Mucosa of descending colon (tissue), 3 donors: ENCODE results near the gene THPO. TPM values are rescaled to one million over a fixed set of nuclear protein-coding genes. Genes with fewer than 3 reads are reported as not detected.

Experiments used
- ATAC-seq: fragments of 200-7000 bp; cut with Tn5 transposase; one replicate; pipeline ENCODE4 v1.9.1; 2020; ENCODE audit warnings: mild to moderate bottlenecking, moderate library complexity
- DNase-seq, 3 donors: peaks; one replicate each; pipeline ENCODE4 v3.0.0-alpha.2; 2020
- H3K36me3 ChIP-seq: fragments of 200-600 bp; one replicate; pipeline ENCODE4 v1.8.0; 2021; ENCODE audit warnings: low read depth, mild to moderate bottlenecking
- H3K4me1 ChIP-seq: fragments of 200-600 bp; one replicate; pipeline ENCODE4 v1.8.0; 2021; ENCODE audit warnings: low read depth, mild to moderate bottlenecking
- H3K4me3 ChIP-seq: fragments of 200-600 bp; one replicate; pipeline ENCODE4 v1.8.0; 2021; ENCODE audit warnings: mild to moderate bottlenecking
- H3K9me3 ChIP-seq: fragments of 200-600 bp; one replicate; pipeline ENCODE4 v1.8.0; 2021; ENCODE audit warnings: mild to moderate bottlenecking
- CTCF ChIP-seq: fragments of 200-600 bp; IDR thresholded peaks from one replicate; pipeline ENCODE4 v1.8.0; 2022; ENCODE audit warnings: antibody characterized with exemption, mild to moderate bottlenecking
- intact Hi-C, 2 donors: fragments of 100-400 bp; cut with DNase I in 1 of 2; cut with micrococcal nuclease in 1 of 2; formaldehyde crosslinking; loops; one replicate each; pipeline versions ENCODE4 v1.11.0 to v1.11.1; 2022; cut with DNase I, micrococcal nuclease
- total RNA-seq, 3 donors: library from RNA; stranded (reverse); fragmentation: NEBNext Ultra II Directional in 2 of 3; extraction: Animal tissue kit (Norgen Biotek cat#: 25700) in 2 of 3; gene quantifications; one replicate each; pipeline versions ENCODE4 v1.2.1 to v1.2.4, GENCODE V29; 2021 to 2023
- donor health status: DM: no; HTN: no; CAD: no; lungs with moderate emphysema.
- donor health status: DM: no; HTN: no; CAD: no.
- donor health status: DM: no; HTN: yes; CAD: no.

The THPO gene
- total RNA-seq, 3 donors from 2014 or later, result 0.14 to 0.63 TPM; not detected in 1

DNA sequence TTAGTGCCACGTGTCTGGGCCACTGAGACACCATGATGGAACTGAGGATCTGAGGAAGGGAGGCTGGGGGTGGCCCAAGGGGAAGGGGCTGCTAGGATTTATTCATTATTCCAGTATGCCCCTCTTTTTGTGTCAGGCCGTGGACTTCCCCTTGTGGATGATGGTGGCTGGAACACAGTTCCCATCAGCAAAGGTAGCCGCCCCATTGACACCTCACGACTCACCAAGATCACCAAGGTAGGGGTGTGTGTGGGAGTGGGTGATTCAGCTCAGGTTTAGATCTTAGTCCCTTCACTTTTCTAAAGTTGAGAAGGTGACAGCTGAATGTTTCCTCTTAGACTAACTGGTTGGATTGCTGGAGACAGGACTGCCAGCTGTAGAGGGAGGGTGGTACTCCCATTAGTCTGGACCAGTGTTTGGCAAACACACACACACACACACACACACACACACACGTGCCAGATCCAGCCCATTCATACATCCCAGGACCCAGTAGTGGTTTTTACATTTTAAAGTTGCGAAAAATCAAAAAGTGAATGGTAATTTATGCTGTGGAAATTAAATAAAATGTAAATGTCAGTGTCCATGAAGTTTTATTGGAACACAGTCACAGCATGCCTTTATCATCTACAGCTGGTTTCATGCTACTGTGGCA is 52.2 kb downstream of the THPO start:
- TF ChIP-seq CTCF, result no peak
- ATAC-seq (no peak), DNase-seq (no peak)
- H3K4me3 ChIP-seq, result no peak overlapping the region
- H3K4me1 ChIP-seq, result no peaks in the 10 kb centered on the region
- no peaks in the 10 kb centered on the region for H3K9me3 ChIP-seq
- intact Hi-C loops, result no loop called here
- H3K36me3 ChIP-seq, result peaks cover 74% of the 10 kb centered on the region

DNA sequence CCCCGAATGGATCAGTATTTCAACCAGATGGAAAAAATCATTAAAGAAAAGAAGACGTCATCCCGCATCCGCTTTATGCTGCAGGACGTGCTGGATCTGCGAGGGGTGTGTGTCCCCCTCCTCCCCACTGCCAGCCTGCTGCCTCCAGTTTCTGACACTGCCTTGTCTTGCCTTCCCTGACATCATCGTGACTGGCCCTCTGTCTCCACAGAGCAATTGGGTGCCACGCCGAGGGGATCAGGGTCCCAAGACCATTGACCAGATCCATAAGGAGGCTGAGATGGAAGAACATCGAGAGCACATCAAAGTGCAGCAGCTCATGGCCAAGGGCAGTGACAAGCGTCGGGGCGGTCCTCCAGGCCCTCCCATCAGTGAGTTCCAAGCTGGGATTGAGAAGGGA is 52.7 kb downstream of the THPO start:
- DNase-seq, result no peak
- Histone ChIP-seq H3K4me3 (no peak overlapping the region), H3K4me1 (peaks cover 3% of the 10 kb centered on the region), H3K9me3 (no peaks in the 10 kb centered on the region), H3K36me3 (peaks cover 72% of the 10 kb centered on the region)
- intact Hi-C loops, result no loop called here
- ATAC-seq, result no peak
- TF ChIP-seq CTCF, result no peak

DNA sequence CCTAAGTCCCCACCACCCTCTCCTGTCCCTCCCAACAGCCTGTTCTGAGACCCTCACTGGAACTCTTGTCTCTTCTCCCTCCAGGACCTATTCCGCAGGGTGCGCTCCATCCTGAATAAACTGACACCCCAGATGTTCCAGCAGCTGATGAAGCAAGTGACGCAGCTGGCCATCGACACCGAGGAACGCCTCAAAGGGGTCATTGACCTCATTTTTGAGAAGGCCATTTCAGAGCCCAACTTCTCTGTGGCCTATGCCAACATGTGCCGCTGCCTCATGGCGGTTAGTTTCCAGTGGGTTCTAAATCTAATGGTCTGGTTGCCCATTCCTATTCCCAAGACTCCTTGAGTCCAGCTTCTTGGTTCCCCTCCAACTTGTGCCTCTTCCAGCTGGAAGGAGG is 54.3 kb downstream of the THPO start:
- DNase-seq, result no peak
- H3K4me1 ChIP-seq, result peaks cover 15% of the 10 kb centered on the region
- no peak overlapping the region for H3K4me3 ChIP-seq
- intact Hi-C loops, result no loop called here
- ATAC-seq, result no peak
- H3K36me3 ChIP-seq, result peaks cover 61% of the 10 kb centered on the region
- no peaks in the 10 kb centered on the region for H3K9me3 ChIP-seq
- no peak for TF ChIP-seq CTCF

DNA sequence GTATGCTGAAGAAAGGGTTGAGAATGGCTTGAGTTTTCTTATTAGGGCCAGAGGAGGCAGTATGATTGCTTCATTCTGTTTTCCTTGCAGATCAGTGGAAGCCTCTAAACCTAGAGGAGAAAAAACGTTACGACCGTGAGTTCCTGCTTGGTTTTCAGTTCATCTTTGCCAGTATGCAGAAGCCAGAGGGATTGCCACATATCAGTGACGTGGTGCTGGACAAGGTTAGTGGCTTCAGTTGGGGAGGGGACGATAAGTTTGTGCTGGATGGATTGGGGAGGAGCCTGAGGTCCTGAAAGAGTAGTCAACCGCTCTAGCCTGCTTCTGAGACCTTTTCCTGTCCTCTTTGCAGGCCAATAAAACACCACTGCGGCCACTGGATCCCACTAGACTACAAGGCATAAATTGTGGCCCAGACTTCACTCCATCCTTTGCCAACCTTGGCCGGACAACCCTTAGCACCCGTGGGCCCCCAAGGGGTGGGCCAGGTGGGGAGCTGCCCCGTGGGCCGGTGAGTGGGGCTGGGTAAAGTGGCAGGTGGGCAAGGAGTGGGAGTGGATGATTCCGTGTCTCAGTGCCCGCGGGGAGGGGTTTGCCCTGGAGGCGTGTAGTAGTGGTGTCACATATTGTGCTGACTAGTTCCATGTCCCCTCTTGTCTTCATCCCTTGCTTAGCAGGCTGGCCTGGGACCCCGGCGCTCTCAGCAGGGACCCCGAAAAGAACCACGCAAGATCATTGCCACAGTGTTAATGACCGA is 55.1 kb downstream of the THPO start:
- no peak for TF ChIP-seq CTCF
- intact Hi-C loops, result no loop called here
- Histone ChIP-seq H3K36me3 (peaks cover 58% of the 10 kb centered on the region), H3K9me3 (no peaks in the 10 kb centered on the region), H3K4me3 (no peak overlapping the region), H3K4me1 (peaks cover 22% of the 10 kb centered on the region)
- ATAC-seq (no peak), DNase-seq (no peak)

Other genes with a start within 250 kb of the THPO start
- 10 to 100 TPM; 41.4 to 48.6 (median 47.0) TPM for gene EIF2B5, start 242.8 kb downstream of the THPO start, total RNA-seq
- gene DVL3, start 222.8 kb downstream of the THPO start, total RNA-seq, result 100 to 1,000 TPM in 1 of 3 donors, 10 to 100 TPM in 2; 63.3 to 104 (median 69.1) TPM
- 100 to 1,000 TPM; 215 to 297 (median 227) TPM for gene AP2M1, start 203.4 kb downstream of the THPO start, total RNA-seq
- gene ABCF3, start 192.0 kb downstream of the THPO start, total RNA-seq, result 10 to 100 TPM; 60.7 to 79.7 (median 72.3) TPM
- gene VWA5B2, start 148.6 kb downstream of the THPO start, total RNA-seq, result 1 to 10 TPM in 2 of 3 donors, under 1 TPM in 1; 0.60 to 2.9 (median 2.6) TPM
- 10 to 100 TPM; 30.8 to 39.9 (median 34.5) TPM for gene ALG3, start 129.2 kb downstream of the THPO start, total RNA-seq
- gene EEF1AKMT4, start 128.5 kb downstream of the THPO start, total RNA-seq, result 1 to 10 TPM; 2.8 to 5.0 (median 3.2) TPM
- under 1 TPM in 1 of 3 donors, not detected in 2; 0.95 TPM for gene CAMK2N2, start 116.7 kb downstream of the THPO start, total RNA-seq
- gene ECE2, start 102.2 kb downstream of the THPO start, total RNA-seq, result 1 to 10 TPM in 1 of 3 donors, under 1 TPM in 1, not detected in 1; 0.19 to 2.2 TPM
- 100 to 1,000 TPM; 160 to 223 (median 176) TPM for gene PSMD2, start 79.0 kb downstream of the THPO start, total RNA-seq
- gene EIF4G1, start 63.6 kb downstream of the THPO start, total RNA-seq, result 100 to 1,000 TPM; 256 to 305 (median 267) TPM
- 10 to 100 TPM; 14.1 to 29.8 (median 16.4) TPM for gene FAM131A, start 40.6 kb downstream of the THPO start, total RNA-seq
- 100 to 1,000 TPM in 1 of 3 donors, 10 to 100 TPM in 2; 31.1 to 105 (median 72.0) TPM for gene CLCN2, start 16.6 kb downstream of the THPO start, total RNA-seq
- 100 to 1,000 TPM in 1 of 3 donors, 10 to 100 TPM in 2; 87.8 to 126 (median 90.1) TPM for gene POLR2H, start 16.5 kb downstream of the THPO start, total RNA-seq
- 1 to 10 TPM; 1.1 to 8.7 (median 2.8) TPM for gene CHRD, start 1.8 kb upstream of the THPO start, total RNA-seq
- 10 to 100 TPM; 14.1 to 57.2 (median 33.6) TPM for gene EPHB3, start 183.6 kb upstream of the THPO start, total RNA-seq